ENCODE data around the gene TRPC5OS.

The TRPC5OS gene

DNA sequence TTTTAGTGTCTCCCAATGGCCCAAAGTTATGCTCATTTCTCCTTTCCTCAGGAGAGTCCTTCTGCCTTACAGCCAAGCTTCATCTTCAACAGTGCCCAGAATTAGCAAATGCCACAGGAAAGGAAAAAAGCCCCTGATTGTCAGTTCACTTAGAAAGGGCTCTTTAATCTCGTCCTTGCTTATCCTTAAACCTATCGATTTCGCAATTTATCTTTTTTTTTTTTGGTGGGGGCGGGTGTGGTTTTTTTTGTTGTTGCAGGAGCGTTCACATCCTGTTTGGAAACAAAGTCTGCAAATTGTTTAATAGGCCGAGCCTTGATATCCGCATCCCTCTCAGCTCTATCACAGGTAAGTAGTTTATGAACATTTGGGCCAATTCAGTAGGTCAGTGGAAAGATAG, 20.2 kb downstream of the TRPC5OS start:
- DNase-seq (ENCODE audit: low read depth), result no peak

GRCh38 chrX:111914398-111915090, 38.6 kb downstream of the TRPC5OS start:
- no peak for DNase-seq (ENCODE audit: low read depth)

DNA sequence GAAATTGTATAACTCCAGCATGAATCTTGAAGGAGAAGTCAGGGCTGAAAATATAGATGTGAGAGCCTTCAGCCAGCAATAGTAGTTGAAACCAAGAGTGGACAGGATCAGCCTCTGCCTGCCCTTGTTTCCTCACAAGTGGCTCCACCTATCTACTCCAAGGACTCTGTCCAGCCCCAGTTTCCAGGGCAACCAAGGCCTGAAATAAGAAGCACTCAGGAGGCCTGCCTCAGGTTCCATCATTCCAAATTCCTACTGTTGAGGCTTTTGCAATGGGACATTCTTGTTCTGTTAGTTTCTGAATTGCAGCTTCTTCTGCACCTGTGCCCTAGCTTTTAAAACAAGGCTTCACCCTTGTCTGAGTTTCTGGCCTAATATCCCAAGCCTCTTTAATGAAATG, 41.6 kb downstream of the TRPC5OS start:
- no peak for DNase-seq (ENCODE audit: low read depth)

GRCh38 chrX:111928456-111928855, 52.5 kb downstream of the TRPC5OS start:
- DNase-seq (ENCODE audit: low read depth), result no peak
